Breast epithelium (tissue), 4 donors: ENCODE data around the gene IL1RAPL2. TPM values are rescaled to one million over a fixed set of nuclear protein-coding genes. Genes with fewer than 3 reads are reported as not detected.

ENCODE experiments used
- DNase-seq, 2 donors: peaks; one replicate each; pipeline ENCODE4 v3.0.0-alpha.2; 2019; ENCODE audit warnings: low spot score in 2 of 2
- H3K27ac ChIP-seq, 2 donors: fragments of 200-600 bp; sonication (generic) in 1 of 2; one replicate each; pipeline ENCODE4 v1.5.1; 2016 to 2019; ENCODE audit warnings: mild to moderate bottlenecking in 1 of 2
- H3K27me3 ChIP-seq, 2 donors: fragments of 200-600 bp; sonication (generic) in 1 of 2; one replicate each; pipeline versions ENCODE4 v1.5.1 to v1.6.0; 2017 to 2019; ENCODE audit warnings: control low read depth in 1 of 2, mild to moderate bottlenecking in 1 of 2
- H3K36me3 ChIP-seq: fragments of 200-600 bp; one replicate; pipeline ENCODE4 v1.5.1; 2019
- H3K4me1 ChIP-seq, 2 donors: fragments of 200-600 bp; sonication (generic); one replicate each; pipeline ENCODE4 v1.5.1; 2016 to 2019; ENCODE audit warnings: control low read depth in 1 of 2
- H3K4me3 ChIP-seq, 3 donors: fragments of 200-600 bp; sonication (generic); 1 replicate in 2 of 3; 2 replicates in 1 of 3; pipeline ENCODE4 v1.5.1; 2016 to 2019; ENCODE audit warnings: mild to moderate bottlenecking in 3 of 3, moderate library complexity in 2 of 3
- H3K9me3 ChIP-seq, 2 donors: fragments of 200-600 bp; sonication (generic) in 1 of 2; one replicate each; pipeline ENCODE4 v1.5.1; 2016 to 2019; ENCODE audit warnings: control low read depth in 1 of 2
- POLR2A ChIP-seq: fragments of 450-650 bp; IDR thresholded peaks from one replicate; pipeline ENCODE4 v1.6.1; 2016; ENCODE audit warnings: antibody characterized with exemption, mild to moderate bottlenecking, moderate library complexity
- POLR2AphosphoS5 ChIP-seq, 3 donors: sonication (generic); formaldehyde crosslinking; IDR thresholded peaks; one replicate each; pipeline ENCODE4 v1.6.1; 2017; ENCODE audit warnings: antibody characterized with exemption in 3 of 3
- intact Hi-C: fragments of 100-400 bp; cut with DNase I; formaldehyde crosslinking; loops from one replicate; pipeline ENCODE4 v1.15.1; 2023; ENCODE audit warnings: low total_unique reads
- total RNA-seq, 3 donors: library from RNA; depleted of rRNA; stranded (reverse); fragments of >200 nt; gene quantifications; one replicate each; pipeline ENCODE4 v1.1.0, GENCODE V29; 2016
- TF ChIP-seq, protein P1 (sequence below), 3 donors: fragments of 450-650 bp; IDR thresholded peaks; one replicate each; pipeline ENCODE4 v1.5.1; 2016 to 2017; ENCODE audit warnings: antibody characterized with exemption in 3 of 3, mild to moderate bottlenecking in 3 of 3, moderate library complexity in 3 of 3

The IL1RAPL2 gene
- total RNA-seq, 3 donors from 2014 or later, result 0.44 to 0.66 TPM; not detected in 1

DNA sequence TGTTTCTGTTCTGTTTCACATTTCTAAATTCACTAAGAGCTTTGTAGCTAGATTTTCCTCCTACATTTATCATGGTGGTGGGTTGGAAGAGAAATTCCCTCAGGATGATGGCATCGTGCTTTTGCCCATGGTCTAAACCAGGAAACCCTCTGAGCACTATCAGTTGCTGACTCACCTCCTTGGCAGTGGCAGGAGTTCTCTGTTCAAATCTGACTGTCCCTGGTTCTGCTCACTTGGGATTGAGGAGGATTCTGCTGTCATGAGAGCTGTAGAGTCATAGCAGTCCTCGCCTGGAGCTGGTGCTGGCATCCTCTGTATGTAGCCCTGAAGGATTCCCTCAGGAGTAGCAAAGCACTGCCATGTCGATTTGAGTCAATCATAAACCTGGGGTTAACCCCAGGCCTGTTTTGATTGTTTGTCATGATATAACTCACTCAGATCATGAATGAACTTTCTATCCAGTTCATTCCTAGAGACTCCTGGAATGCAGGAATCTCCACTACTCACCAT lies 645.1 kb downstream of the IL1RAPL2 start:
- Histone ChIP-seq H3K27ac (no peak overlapping the region), H3K36me3 (no peaks in the 10 kb centered on the region), H3K27me3 (peaks cover 0 to 34% of the 10 kb centered on the region in 2 donors), H3K4me1 (no peaks in the 10 kb centered on the region), H3K4me3 (no peak overlapping the region), H3K9me3 (no peaks in the 10 kb centered on the region)
- intact Hi-C loops, result no loop called here
- no peak for DNase-seq
- no peak for TF ChIP-seq POLR2AphosphoS5 (IDR thresholded peaks at IDR 0.05)
- TF ChIP-seq, protein P1, sequence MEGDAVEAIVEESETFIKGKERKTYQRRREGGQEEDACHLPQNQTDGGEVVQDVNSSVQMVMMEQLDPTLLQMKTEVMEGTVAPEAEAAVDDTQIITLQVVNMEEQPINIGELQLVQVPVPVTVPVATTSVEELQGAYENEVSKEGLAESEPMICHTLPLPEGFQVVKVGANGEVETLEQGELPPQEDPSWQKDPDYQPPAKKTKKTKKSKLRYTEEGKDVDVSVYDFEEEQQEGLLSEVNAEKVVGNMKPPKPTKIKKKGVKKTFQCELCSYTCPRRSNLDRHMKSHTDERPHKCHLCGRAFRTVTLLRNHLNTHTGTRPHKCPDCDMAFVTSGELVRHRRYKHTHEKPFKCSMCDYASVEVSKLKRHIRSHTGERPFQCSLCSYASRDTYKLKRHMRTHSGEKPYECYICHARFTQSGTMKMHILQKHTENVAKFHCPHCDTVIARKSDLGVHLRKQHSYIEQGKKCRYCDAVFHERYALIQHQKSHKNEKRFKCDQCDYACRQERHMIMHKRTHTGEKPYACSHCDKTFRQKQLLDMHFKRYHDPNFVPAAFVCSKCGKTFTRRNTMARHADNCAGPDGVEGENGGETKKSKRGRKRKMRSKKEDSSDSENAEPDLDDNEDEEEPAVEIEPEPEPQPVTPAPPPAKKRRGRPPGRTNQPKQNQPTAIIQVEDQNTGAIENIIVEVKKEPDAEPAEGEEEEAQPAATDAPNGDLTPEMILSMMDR (IDR thresholded peaks at IDR 0.05), result no peak
- TF ChIP-seq POLR2A, result no peak

GRCh38 chrX:105219454-105220401 lies 653.7 kb downstream of the IL1RAPL2 start:
- TF ChIP-seq POLR2A (no peak), POLR2AphosphoS5 (IDR thresholded peaks at IDR 0.05) (no peak)
- TF ChIP-seq, protein P1 (IDR thresholded peaks at IDR 0.05), result no peak
- intact Hi-C loops, result no loop called here
- H3K27me3 ChIP-seq, result peaks cover 0 to 31% of the 10 kb centered on the region in 2 donors
- H3K4me1 ChIP-seq, result no peaks in the 10 kb centered on the region
- H3K4me3 ChIP-seq, result no peak overlapping the region
- H3K9me3 ChIP-seq, result no peaks in the 10 kb centered on the region
- H3K36me3 ChIP-seq, result no peaks in the 10 kb centered on the region
- DNase-seq, result no peak
- H3K27ac ChIP-seq, result no peak overlapping the region

GRCh38 chrX:105220636-105221035 lies 654.6 kb downstream of the IL1RAPL2 start, which contains the start of gene TEX13A:
TSS of gene TEX13A (minus strand) at chrX:105220694. CDS start at chrX:105220397, 297 bp downstream.
- Histone ChIP-seq H3K36me3 (no peaks in the 10 kb centered on the region), H3K27me3 (peaks cover 0 to 36% of the 10 kb centered on the region in 2 donors), H3K9me3 (no peaks in the 10 kb centered on the region), H3K27ac (no peak within 1 kb of the TSS), H3K4me3 (no peak within 1 kb of the TSS), H3K4me1 (no peaks in the 10 kb centered on the region)
- TF ChIP-seq POLR2A, result no peak
- DNase-seq, result no peak
- intact Hi-C loops, result no loop called here

DNA sequence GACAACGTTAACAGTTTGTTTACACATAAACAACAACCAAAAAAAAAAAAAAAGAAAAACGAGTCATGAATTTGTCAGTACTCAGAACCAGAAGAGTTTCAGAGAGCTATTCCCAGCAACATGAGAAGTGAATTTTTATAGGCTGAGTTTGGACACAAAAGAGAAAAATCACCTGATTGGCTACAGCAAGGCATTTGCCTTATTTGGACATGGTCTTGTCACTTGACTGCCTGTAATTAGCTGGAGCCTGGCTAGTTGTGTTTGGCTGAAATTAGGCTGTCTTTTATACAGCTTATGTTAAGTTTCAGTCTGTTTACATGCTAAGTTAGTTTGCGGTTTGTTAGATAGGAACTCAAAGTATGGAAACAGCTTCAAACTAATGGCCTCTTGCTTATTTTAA lies 655.4 kb downstream of the IL1RAPL2 start:
- H3K4me1 ChIP-seq, result no peaks in the 10 kb centered on the region
- no peaks in the 10 kb centered on the region for H3K36me3 ChIP-seq
- no peak for DNase-seq
- peaks cover 0 to 40% of the 10 kb centered on the region in 2 donors for H3K27me3 ChIP-seq
- no peak for TF ChIP-seq POLR2AphosphoS5 (IDR thresholded peaks at IDR 0.05)
- TF ChIP-seq, protein P1 (IDR thresholded peaks at IDR 0.05), result no peak
- TF ChIP-seq POLR2A, result no peak
- intact Hi-C loops, result no loop called here
- H3K27ac ChIP-seq, result no peak overlapping the region
- H3K9me3 ChIP-seq, result no peaks in the 10 kb centered on the region
- no peak overlapping the region for H3K4me3 ChIP-seq

DNA sequence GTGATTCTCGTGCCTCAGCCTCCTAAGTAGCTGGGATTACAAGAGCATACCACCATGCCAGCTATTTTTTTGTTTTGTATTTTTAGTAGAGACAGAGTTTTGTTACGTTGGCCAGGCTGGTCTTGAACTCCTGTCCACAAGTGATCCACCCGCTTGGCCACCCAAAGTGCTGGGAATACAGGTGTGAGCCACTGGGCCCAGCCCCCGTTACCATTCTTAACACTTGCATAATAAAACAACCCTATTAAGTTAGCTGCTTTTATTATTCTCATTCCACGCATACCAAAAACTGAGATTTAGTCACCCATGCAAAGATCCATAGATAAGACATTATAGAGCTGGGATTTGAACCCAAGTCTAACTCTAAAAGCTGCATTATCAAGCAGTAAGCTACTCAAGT lies 660.5 kb downstream of the IL1RAPL2 start:
- no peaks in the 10 kb centered on the region for H3K4me1 ChIP-seq
- intact Hi-C loops, result no loop called here
- H3K27ac ChIP-seq, result no peak overlapping the region
- no peak overlapping the region for H3K4me3 ChIP-seq
- H3K27me3 ChIP-seq, result peaks cover 0 to 37% of the 10 kb centered on the region in 2 donors
- TF ChIP-seq POLR2A, result no peak
- no peak for TF ChIP-seq POLR2AphosphoS5 (IDR thresholded peaks at IDR 0.05)
- TF ChIP-seq, protein P1 (IDR thresholded peaks at IDR 0.05), result no peak
- no peaks in the 10 kb centered on the region for H3K36me3 ChIP-seq
- no peaks in the 10 kb centered on the region for H3K9me3 ChIP-seq
- no peak for DNase-seq
